Spleen (tissue), 7 donors: ENCODE data around the gene CHMP3.
A peak's percentile ranks its signal among the peaks of the same experiment; 100 is the strongest.

ENCODE experiments used
- CTCF ChIP-seq, 11 experiments: fragments of 200-600 bp in 7 of 11; fragments of 450-650 bp in 4 of 11; sonication (generic) in 4 of 11; IDR thresholded peaks in 8 of 11; conservative IDR thresholded peaks in 3 of 11; 1 replicate in 7 of 11; 2 replicates in 4 of 11; pipeline versions ENCODE4 v1.4.0 to v1.8.0; 2016 to 2021; ENCODE audit warnings: antibody characterized with exemption in 11 of 11, inconsistent platforms in 4 of 11, mild to moderate bottlenecking in 1 of 11
- POLR2A ChIP-seq, 3 donors: fragments of 450-650 bp; IDR thresholded peaks; one replicate each; pipeline ENCODE4 v1.5.1; 2017; ENCODE audit warnings: antibody characterized with exemption in 3 of 3, mild to moderate bottlenecking in 1 of 3
- donor health status: DM: no; HTN: no; CAD: no; lungs with moderate emphysema.
- donor health status: DM: no; HTN: no; CAD: no.
- donor health status: DM: no; HTN: no; CAD: no.

DNA sequence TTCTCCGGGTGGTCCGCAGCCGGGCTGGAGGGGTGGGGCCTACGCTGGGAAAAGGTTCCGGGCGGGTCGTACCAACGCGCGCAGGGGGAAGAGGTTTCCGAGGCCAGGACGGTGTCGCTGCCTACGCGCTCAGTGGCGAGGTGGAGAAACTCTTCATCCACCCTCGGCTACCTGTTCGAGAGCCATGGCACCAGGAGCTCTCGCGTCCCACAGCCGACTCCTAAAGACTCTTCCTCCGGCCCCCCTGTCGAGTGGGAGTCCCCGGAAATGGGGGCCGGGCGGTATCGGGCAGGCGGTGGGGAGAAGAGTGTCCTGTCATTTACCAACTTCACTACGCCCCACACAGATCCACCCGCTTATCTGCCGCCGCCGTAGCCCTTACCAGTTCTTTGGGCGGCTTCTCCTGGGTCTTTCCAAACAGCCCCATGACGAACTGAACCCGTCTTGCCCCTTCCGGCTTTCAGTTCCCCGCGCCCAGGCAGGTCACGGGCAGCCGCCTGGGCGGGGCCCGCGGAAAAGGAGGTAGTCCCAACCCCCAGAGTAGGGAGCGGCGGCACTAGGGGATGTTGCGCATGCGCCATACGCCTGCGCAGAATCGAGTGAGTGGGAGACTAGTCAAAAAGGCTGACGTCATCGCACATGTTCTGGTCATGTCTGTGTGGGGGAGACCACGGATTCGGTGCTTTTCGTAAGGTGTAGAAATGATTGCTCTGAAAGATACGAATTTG lies at the start of gene CHMP3:
- no peak for TF ChIP-seq CTCF (IDR thresholded peaks at IDR 0.05 in 8 of 11, conservative IDR thresholded peaks at IDR 0.05 in 3 of 11)
- TF ChIP-seq POLR2A (IDR thresholded peaks at IDR 0.05), result peak; percentile 29 to 82 (median 61)
